OCI-LY7 (cell line): ENCODE data around the gene HASPIN.
"Not testable (repeated sequence)": the region's sequence is repeated elsewhere in the genome, so short reads cannot be mapped to it uniquely, and the experiment has no call there.

Source experiments
- EZH2phosphoT487 ChIP-seq: fragments of 200-600 bp; sonication (generic); IDR thresholded peaks from 2 replicates; pipeline ENCODE4 v1.6.1; 2018; ENCODE audit warnings: low read depth, borderline replicate concordance, mild to moderate bottlenecking, mixed run types, antibody characterized with exemption, low read length, moderate library complexity, mixed read lengths
- TF ChIP-seq, protein P1 (sequence below): fragments of 200-600 bp; sonication (generic); conservative IDR thresholded peaks from 2 replicates; pipeline ENCODE4 v1.5.1; 2014; ENCODE audit warnings: mild to moderate bottlenecking, antibody characterized with exemption, low read length, moderate library complexity, mixed read lengths

DNA sequence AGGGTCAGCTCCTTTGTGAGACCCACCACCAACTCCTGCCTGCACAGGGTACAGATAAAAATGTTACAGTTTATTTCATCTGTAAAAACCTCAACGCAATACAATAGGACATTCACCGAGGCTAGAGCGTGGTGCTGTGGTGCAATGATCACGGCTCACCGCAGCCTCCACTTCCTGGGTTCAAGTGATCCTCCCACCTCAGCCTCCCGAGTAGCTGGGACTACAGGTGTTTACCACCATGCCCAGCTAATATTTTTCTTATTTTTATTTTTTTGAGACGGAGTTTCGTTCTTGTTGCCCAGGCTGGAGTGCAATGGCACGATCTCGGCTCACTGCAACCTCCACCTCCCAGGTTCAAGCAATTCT lies 11.2 kb downstream of the HASPIN start:
- not testable (repeated sequence) for TF ChIP-seq EZH2phosphoT487
- TF ChIP-seq, protein P1, sequence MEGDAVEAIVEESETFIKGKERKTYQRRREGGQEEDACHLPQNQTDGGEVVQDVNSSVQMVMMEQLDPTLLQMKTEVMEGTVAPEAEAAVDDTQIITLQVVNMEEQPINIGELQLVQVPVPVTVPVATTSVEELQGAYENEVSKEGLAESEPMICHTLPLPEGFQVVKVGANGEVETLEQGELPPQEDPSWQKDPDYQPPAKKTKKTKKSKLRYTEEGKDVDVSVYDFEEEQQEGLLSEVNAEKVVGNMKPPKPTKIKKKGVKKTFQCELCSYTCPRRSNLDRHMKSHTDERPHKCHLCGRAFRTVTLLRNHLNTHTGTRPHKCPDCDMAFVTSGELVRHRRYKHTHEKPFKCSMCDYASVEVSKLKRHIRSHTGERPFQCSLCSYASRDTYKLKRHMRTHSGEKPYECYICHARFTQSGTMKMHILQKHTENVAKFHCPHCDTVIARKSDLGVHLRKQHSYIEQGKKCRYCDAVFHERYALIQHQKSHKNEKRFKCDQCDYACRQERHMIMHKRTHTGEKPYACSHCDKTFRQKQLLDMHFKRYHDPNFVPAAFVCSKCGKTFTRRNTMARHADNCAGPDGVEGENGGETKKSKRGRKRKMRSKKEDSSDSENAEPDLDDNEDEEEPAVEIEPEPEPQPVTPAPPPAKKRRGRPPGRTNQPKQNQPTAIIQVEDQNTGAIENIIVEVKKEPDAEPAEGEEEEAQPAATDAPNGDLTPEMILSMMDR = not testable (repeated sequence)
